Uterus (tissue), 2 donors: ENCODE measurements around the gene CCDC112.

Source experiments
- CTCF ChIP-seq, 4 experiments: fragments of 200-600 bp in 2 of 4; fragments of 450-650 bp in 2 of 4; sonication (generic) in 2 of 4; IDR thresholded peaks; one replicate each; pipeline ENCODE4 v1.5.1; 2016 to 2019; ENCODE audit warnings: antibody characterized with exemption in 4 of 4, mild to moderate bottlenecking in 2 of 4, moderate library complexity in 1 of 4
- POLR2A ChIP-seq, 2 donors: fragments of 450-650 bp; IDR thresholded peaks; one replicate each; pipeline ENCODE4 v1.6.1; 2016; ENCODE audit warnings: antibody characterized with exemption in 2 of 2, mild to moderate bottlenecking in 1 of 2, moderate library complexity in 1 of 2

GRCh38 chr5:115324021-115324420 lies 27.6 kb upstream of the CCDC112 start:
- no peak for TF ChIP-seq CTCF (IDR thresholded peaks at IDR 0.05)
- TF ChIP-seq POLR2A (IDR thresholded peaks at IDR 0.05) = no peak
